ENCODE data around the gene TENM3.

The TENM3 gene

DNA sequence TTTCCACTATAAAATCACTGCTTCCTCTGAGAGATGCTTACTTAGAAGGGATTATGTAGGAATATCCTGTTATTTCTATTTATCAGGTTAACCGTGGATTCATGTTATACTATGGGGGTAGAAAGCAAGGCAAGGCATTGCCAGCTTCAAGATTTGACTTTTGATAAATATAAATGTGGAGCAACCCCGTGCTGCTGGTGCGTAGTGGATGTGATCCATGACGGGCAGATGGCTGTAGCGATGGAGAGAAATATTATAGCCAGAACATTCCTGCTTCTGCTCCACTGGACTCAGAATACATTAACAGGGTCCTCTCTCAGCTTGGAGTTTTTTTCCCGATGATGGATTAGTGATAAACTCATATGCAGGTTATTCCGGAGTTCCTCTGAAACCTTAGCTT, 157.6 kb downstream of the TENM3 start:
- Mint-ChIP-seq H3K36me3 (ENCODE audit: low read depth) (peaks cover 8% of the 10 kb centered on the region), H3K4me1 (peaks cover 31% of the 10 kb centered on the region), H3K27ac (peak overlapping the region in 2 of 3 experiments; percentile 9 to 67), H3K4me3 (no peak overlapping the region), H3K9me3 (peaks cover 7% of the 10 kb centered on the region), H3K27me3 (ENCODE audit: low read depth) (no peaks in the 10 kb centered on the region)
- TF ChIP-seq, protein P1, sequence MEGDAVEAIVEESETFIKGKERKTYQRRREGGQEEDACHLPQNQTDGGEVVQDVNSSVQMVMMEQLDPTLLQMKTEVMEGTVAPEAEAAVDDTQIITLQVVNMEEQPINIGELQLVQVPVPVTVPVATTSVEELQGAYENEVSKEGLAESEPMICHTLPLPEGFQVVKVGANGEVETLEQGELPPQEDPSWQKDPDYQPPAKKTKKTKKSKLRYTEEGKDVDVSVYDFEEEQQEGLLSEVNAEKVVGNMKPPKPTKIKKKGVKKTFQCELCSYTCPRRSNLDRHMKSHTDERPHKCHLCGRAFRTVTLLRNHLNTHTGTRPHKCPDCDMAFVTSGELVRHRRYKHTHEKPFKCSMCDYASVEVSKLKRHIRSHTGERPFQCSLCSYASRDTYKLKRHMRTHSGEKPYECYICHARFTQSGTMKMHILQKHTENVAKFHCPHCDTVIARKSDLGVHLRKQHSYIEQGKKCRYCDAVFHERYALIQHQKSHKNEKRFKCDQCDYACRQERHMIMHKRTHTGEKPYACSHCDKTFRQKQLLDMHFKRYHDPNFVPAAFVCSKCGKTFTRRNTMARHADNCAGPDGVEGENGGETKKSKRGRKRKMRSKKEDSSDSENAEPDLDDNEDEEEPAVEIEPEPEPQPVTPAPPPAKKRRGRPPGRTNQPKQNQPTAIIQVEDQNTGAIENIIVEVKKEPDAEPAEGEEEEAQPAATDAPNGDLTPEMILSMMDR (IDR thresholded peaks at IDR 0.05; ENCODE audit: unreplicated experiment in 3 of 3), result no peak

DNA sequence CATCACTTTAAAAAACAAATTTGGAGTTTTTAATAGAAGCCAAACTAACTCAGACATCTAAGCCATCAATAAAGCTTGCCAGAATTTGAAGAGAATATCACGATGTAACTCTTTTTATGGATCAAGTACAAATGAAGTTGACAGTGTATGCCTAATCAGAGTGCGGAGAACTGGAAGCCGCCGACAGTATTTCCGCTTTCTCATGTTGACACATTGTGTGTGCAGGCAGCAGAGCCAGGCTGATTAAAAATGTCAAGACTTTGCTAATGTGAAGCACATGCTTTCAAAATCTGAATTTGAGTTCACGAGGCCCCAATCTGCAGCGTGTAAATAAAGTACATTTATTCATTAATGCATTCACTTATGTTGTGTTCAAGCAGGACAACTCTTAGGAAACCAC, 161.2 kb downstream of the TENM3 start:
- H3K27ac Mint-ChIP-seq, result peak overlapping the region in 1 of 3 experiments; percentile 20
- H3K9me3 Mint-ChIP-seq, result peaks cover 7% of the 10 kb centered on the region
- H3K27me3 Mint-ChIP-seq (ENCODE audit: low read depth), result no peaks in the 10 kb centered on the region
- TF ChIP-seq, protein P1 (IDR thresholded peaks at IDR 0.05; ENCODE audit: unreplicated experiment in 3 of 3), result no peak
- H3K36me3 Mint-ChIP-seq (ENCODE audit: low read depth), result peaks cover 11% of the 10 kb centered on the region
- peaks cover 38% of the 10 kb centered on the region for H3K4me1 Mint-ChIP-seq
- no peak overlapping the region for H3K4me3 Mint-ChIP-seq

- no peak overlapping the region for H3K27ac Mint-ChIP-seq
- TF ChIP-seq, protein P1 (IDR thresholded peaks at IDR 0.05; ENCODE audit: unreplicated experiment in 3 of 3), result no peak
- H3K9me3 Mint-ChIP-seq, result peaks cover 7% of the 10 kb centered on the region
- H3K4me3 Mint-ChIP-seq, result no peak overlapping the region
- H3K27me3 Mint-ChIP-seq (ENCODE audit: low read depth), result no peaks in the 10 kb centered on the region
- peaks cover 34% of the 10 kb centered on the region for H3K4me1 Mint-ChIP-seq
- H3K36me3 Mint-ChIP-seq (ENCODE audit: low read depth), result peaks cover 12% of the 10 kb centered on the region
Observed at GRCh38 chr4:182405087-182405486, 161.9 kb downstream of the TENM3 start.

- TF ChIP-seq, protein P1 (IDR thresholded peaks at IDR 0.05; ENCODE audit: unreplicated experiment in 3 of 3), result no peak
- peaks cover 36% of the 10 kb centered on the region for H3K36me3 Mint-ChIP-seq (ENCODE audit: low read depth)
- peaks cover 18% of the 10 kb centered on the region for H3K4me1 Mint-ChIP-seq
- peaks cover 20% of the 10 kb centered on the region for H3K9me3 Mint-ChIP-seq
- H3K4me3 Mint-ChIP-seq, result no peak overlapping the region
- no peak overlapping the region for H3K27ac Mint-ChIP-seq
- no peaks in the 10 kb centered on the region for H3K27me3 Mint-ChIP-seq (ENCODE audit: low read depth)
Observed at GRCh38 chr4:182409271-182409670, 166.1 kb downstream of the TENM3 start.

GRCh38 chr4:182411391-182411790, 168.2 kb downstream of the TENM3 start:
- Mint-ChIP-seq H3K4me3 (no peak overlapping the region), H3K36me3 (ENCODE audit: low read depth) (peaks cover 40% of the 10 kb centered on the region), H3K27me3 (ENCODE audit: low read depth) (no peaks in the 10 kb centered on the region), H3K9me3 (peaks cover 23% of the 10 kb centered on the region), H3K4me1 (peaks cover 19% of the 10 kb centered on the region), H3K27ac (no peak overlapping the region)
- TF ChIP-seq, protein P1 (IDR thresholded peaks at IDR 0.05; ENCODE audit: unreplicated experiment in 3 of 3), result no peak

GRCh38 chr4:182413550-182413949, 170.3 kb downstream of the TENM3 start:
- Mint-ChIP-seq H3K27me3 (ENCODE audit: low read depth) (no peaks in the 10 kb centered on the region), H3K36me3 (ENCODE audit: low read depth) (peaks cover 45% of the 10 kb centered on the region), H3K4me3 (no peak overlapping the region), H3K9me3 (peaks cover 28% of the 10 kb centered on the region), H3K27ac (no peak overlapping the region), H3K4me1 (peaks cover 22% of the 10 kb centered on the region)
- TF ChIP-seq, protein P1 (IDR thresholded peaks at IDR 0.05; ENCODE audit: unreplicated experiment in 3 of 3), result no peak

All from nephron (organoid).